HepG2 (cell line): Measurements from ENCODE around the gene VAV2. TPM values are rescaled to one million over a fixed set of nuclear protein-coding genes. Genes with fewer than 3 reads are reported as not detected.

ENCODE experiments used
- ARNT2 ChIP-seq: sonication (generic); formaldehyde crosslinking; IDR thresholded peaks from 2 replicates; pipeline ENCODE4 v1.8.0; 2022; ENCODE audit warnings: mild to moderate bottlenecking, low read depth, missing genetic modification reagents, moderate library complexity
- CREM ChIP-seq, 2 experiments: sonication (generic) in 1 of 2; formaldehyde crosslinking in 1 of 2; IDR thresholded peaks; 2 replicates each; pipeline versions ENCODE4 v1.4.0 to v1.6.1; 2016 to 2020; ENCODE audit warnings: antibody characterized with exemption in 1 of 2, mild to moderate bottlenecking in 1 of 2, missing genetic modification reagents in 1 of 2
- ESRRA ChIP-seq: sonication (generic); formaldehyde crosslinking; IDR thresholded peaks from 2 replicates; pipeline ENCODE4 v1.5.1; 2020; ENCODE audit warnings: mild to moderate bottlenecking, low read depth, missing genetic modification reagents
- ETV5 ChIP-seq: IDR thresholded peaks from 2 replicates; pipeline ENCODE4 v1.6.1; 2018; ENCODE audit warnings: missing biosample characterization, missing genetic modification reagents, inconsistent platforms, borderline replicate concordance
- HOXA3 ChIP-seq: sonication (generic); formaldehyde crosslinking; IDR thresholded peaks from 2 replicates; pipeline ENCODE4 v1.5.0; 2020; ENCODE audit warnings: missing genetic modification reagents
- LCORL ChIP-seq, 2 experiments: fragments of 450-650 bp in 1 of 2; sonication (generic) in 1 of 2; formaldehyde crosslinking in 1 of 2; IDR thresholded peaks; 2 replicates each; pipeline versions ENCODE4 v1.5.0 to v1.6.1; 2017 to 2020; ENCODE audit warnings: antibody characterized with exemption in 1 of 2, missing genetic modification reagents in 1 of 2
- NFE2L1 ChIP-seq: sonication (generic); formaldehyde crosslinking; IDR thresholded peaks from 2 replicates; pipeline ENCODE4 v1.4.0; 2020; ENCODE audit warnings: missing genetic modification reagents, mild to moderate bottlenecking, borderline replicate concordance
- NR2F2 ChIP-seq: IDR thresholded peaks from 2 replicates; pipeline ENCODE4 v1.6.1; 2012; ENCODE audit warnings: low read depth, inconsistent platforms, borderline replicate concordance
- PPARG ChIP-seq: conservative IDR thresholded peaks from 2 replicates; pipeline ENCODE4 v1.6.1; 2016; ENCODE audit warnings: missing biosample characterization, missing genetic modification reagents
- RARG ChIP-seq: sonication (generic); formaldehyde crosslinking; IDR thresholded peaks from 2 replicates; pipeline ENCODE4 v1.4.0; 2020; ENCODE audit warnings: low read depth, mild to moderate bottlenecking, missing genetic modification reagents
- RBM39 ChIP-seq: fragments of 200-400 bp; formaldehyde crosslinking; IDR thresholded peaks from one replicate; pipeline ENCODE4 v1.6.1; 2018; ENCODE audit warnings: antibody characterized with exemption, mild to moderate bottlenecking, low read depth, low read length; ENCODE audit not compliant: poor library complexity, severe bottlenecking
- TCF7 ChIP-seq: sonication (generic); IDR thresholded peaks from 2 replicates; pipeline ENCODE4 v1.6.1; 2016; ENCODE audit warnings: antibody characterized with exemption, low read depth
- ZNF350 ChIP-seq: sonication (generic); formaldehyde crosslinking; IDR thresholded peaks from 2 replicates; pipeline ENCODE4 v1.4.0; 2020; ENCODE audit warnings: mild to moderate bottlenecking, low read depth, missing genetic modification reagents, borderline replicate concordance
- ZNF605 ChIP-seq: sonication (generic); formaldehyde crosslinking; IDR thresholded peaks from 2 replicates; pipeline ENCODE4 v1.8.0; 2022; ENCODE audit warnings: mild to moderate bottlenecking, missing genetic modification reagents
- ZNF780A ChIP-seq: sonication (generic); formaldehyde crosslinking; IDR thresholded peaks from 2 replicates; pipeline ENCODE4 v1.8.0; 2022; ENCODE audit warnings: mild to moderate bottlenecking, missing genetic modification reagents, moderate library complexity
- ZNF891 ChIP-seq: sonication (generic); formaldehyde crosslinking; IDR thresholded peaks from 2 replicates; pipeline ENCODE4 v1.5.0; 2020; ENCODE audit warnings: mild to moderate bottlenecking, missing genetic modification reagents
- polyA plus RNA-seq, 8 experiments: library from polyadenylated mRNA; depleted of rRNA in 3 of 8; stranded (reverse) in 7 of 8; unstranded in 1 of 8; fragments of >200 nt; fragmentation: Illumina TruSeq in 4 of 8; extraction: Trizol in 4 of 8; gene quantifications; 2 replicates each; pipeline versions ENCODE4 v1.2.1 to v1.2.3, GENCODE V29; 2011 to 2016; ENCODE audit warnings: low read depth in 4 of 8, missing spikeins in 1 of 8, mixed read lengths in 1 of 8; ENCODE audit not compliant: insufficient read depth in 1 of 8
- total RNA-seq, 5 experiments: library from RNA; depleted of rRNA; stranded (reverse); fragments of >200 nt; fragmentation: Illumina TruSeq; extraction: Trizol; gene quantifications; 2 replicates each; pipeline ENCODE4 v1.2.3, GENCODE V29; 2016; ENCODE audit warnings: low read depth in 1 of 5
- TF ChIP-seq, protein P1 (sequence below): conservative IDR thresholded peaks from 2 replicates; pipeline ENCODE4 v1.6.1; 2018; ENCODE audit warnings: missing genetic modification reagents
- TF ChIP-seq, protein P2 (sequence below): sonication (generic); formaldehyde crosslinking; IDR thresholded peaks from 2 replicates; pipeline ENCODE4 v1.9.0; 2022; ENCODE audit warnings: missing genetic modification reagents, mild to moderate bottlenecking, borderline replicate concordance
- TF ChIP-seq, protein P3 (sequence below): sonication (generic); formaldehyde crosslinking; IDR thresholded peaks from 2 replicates; pipeline ENCODE4 v1.5.1; 2020; ENCODE audit warnings: missing genetic modification reagents, mild to moderate bottlenecking, borderline replicate concordance
- TF ChIP-seq, protein P4 (sequence below): sonication (generic); formaldehyde crosslinking; IDR thresholded peaks from 2 replicates; pipeline ENCODE4 v1.4.0; 2020; ENCODE audit warnings: low read depth, mild to moderate bottlenecking, missing genetic modification reagents

VAV2 gene
- total and polyA plus RNA-seq, 2 of the 13 experiments (the other 11 are each of a cell fraction or from before 2014, with no cell fraction given) = 22.5 to 22.9 TPM

DNA sequence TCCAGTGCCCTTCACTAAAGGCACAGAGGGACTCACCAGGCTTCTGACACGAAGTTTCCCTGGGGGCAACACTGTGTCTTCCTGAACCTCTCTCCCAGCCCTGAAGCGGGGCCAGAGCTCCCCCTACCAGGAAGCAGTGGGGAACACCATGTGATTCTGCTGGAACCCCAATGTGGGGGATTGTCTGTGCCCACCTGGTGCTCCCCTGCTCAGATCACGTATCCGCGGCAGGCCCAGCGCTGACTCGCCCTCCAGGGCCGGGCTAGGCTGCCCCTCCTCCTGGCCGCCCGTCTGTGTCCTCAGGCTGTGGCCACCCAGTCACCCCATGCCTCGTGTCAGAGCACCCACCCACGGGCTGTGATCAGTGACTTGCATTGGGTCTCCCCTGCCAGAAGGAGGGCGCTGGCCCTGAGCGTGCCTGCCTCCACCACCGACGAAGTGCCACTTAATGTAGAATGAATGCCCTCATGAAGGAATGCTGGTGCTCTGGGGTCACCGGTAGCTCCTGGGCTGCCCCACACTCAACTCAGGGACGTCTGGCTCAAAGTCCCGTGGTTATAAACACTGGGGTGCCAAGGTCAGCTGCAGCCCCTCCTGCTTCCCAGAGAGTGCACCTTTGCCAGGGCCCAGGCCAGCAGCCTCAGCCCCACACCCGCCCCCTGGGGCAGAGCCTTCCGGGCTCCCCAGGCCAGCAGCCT is 276.1 kb downstream of the VAV2 start (continued):
- TF ChIP-seq, protein P1, sequence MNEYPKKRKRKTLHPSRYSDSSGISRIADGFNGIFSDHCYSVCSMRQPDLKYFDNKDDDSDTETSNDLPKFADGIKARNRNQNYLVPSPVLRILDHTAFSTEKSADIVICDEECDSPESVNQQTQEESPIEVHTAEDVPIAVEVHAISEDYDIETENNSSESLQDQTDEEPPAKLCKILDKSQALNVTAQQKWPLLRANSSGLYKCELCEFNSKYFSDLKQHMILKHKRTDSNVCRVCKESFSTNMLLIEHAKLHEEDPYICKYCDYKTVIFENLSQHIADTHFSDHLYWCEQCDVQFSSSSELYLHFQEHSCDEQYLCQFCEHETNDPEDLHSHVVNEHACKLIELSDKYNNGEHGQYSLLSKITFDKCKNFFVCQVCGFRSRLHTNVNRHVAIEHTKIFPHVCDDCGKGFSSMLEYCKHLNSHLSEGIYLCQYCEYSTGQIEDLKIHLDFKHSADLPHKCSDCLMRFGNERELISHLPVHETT = no peak
- 0 out of 2 replicates have a peak, but pooled peaks have one; percentile 28 for TF ChIP-seq PPARG (CRISPR knock-in tag)
- no peak for TF ChIP-seq RARG (CRISPR knock-in tag)
- 0 out of 2 replicates have a peak, but pooled peaks have one; percentile 20 for TF ChIP-seq ARNT2
- TF ChIP-seq RBM39 = peak; percentile 53
- 0 out of 2 replicates have a peak, but pooled peaks have one; percentile 35 for TF ChIP-seq ZNF350
- peak; percentile 84 for TF ChIP-seq ZNF605 (CRISPR knock-in tag)
- TF ChIP-seq CREM (IDR thresholded peaks at IDR 0.05) = 0 out of 2 replicates have a peak, but pooled peaks have one; percentile 19
- TF ChIP-seq CREM (CRISPR knock-in tag; IDR thresholded peaks at IDR 0.05) = no peak
- peak; percentile 83; the same call in 1 of the 2 replicates for TF ChIP-seq ESRRA (CRISPR knock-in tag)
- no peak for TF ChIP-seq TCF7
- TF ChIP-seq, protein P2, sequence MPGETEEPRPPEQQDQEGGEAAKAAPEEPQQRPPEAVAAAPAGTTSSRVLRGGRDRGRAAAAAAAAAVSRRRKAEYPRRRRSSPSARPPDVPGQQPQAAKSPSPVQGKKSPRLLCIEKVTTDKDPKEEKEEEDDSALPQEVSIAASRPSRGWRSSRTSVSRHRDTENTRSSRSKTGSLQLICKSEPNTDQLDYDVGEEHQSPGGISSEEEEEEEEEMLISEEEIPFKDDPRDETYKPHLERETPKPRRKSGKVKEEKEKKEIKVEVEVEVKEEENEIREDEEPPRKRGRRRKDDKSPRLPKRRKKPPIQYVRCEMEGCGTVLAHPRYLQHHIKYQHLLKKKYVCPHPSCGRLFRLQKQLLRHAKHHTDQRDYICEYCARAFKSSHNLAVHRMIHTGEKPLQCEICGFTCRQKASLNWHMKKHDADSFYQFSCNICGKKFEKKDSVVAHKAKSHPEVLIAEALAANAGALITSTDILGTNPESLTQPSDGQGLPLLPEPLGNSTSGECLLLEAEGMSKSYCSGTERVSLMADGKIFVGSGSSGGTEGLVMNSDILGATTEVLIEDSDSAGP = peak; percentile 40; the same call in 1 of the 2 replicates
- no peak for TF ChIP-seq LCORL (IDR thresholded peaks at IDR 0.05)
- peak; percentile 59 for TF ChIP-seq LCORL (CRISPR knock-in tag; IDR thresholded peaks at IDR 0.05)
- TF ChIP-seq ZNF891 (CRISPR knock-in tag) = no peak
- peak; percentile 46; the same call in 1 of the 2 replicates for TF ChIP-seq ETV5 (CRISPR knock-in tag)
- TF ChIP-seq ZNF780A = no peak
- TF ChIP-seq NFE2L1 (CRISPR knock-in tag) = no peak
- TF ChIP-seq, protein P3, sequence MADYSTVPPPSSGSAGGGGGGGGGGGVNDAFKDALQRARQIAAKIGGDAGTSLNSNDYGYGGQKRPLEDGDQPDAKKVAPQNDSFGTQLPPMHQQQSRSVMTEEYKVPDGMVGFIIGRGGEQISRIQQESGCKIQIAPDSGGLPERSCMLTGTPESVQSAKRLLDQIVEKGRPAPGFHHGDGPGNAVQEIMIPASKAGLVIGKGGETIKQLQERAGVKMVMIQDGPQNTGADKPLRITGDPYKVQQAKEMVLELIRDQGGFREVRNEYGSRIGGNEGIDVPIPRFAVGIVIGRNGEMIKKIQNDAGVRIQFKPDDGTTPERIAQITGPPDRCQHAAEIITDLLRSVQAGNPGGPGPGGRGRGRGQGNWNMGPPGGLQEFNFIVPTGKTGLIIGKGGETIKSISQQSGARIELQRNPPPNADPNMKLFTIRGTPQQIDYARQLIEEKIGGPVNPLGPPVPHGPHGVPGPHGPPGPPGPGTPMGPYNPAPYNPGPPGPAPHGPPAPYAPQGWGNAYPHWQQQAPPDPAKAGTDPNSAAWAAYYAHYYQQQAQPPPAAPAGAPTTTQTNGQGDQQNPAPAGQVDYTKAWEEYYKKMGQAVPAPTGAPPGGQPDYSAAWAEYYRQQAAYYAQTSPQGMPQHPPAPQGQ (CRISPR knock-in tag) = no peak
- TF ChIP-seq, protein P4, sequence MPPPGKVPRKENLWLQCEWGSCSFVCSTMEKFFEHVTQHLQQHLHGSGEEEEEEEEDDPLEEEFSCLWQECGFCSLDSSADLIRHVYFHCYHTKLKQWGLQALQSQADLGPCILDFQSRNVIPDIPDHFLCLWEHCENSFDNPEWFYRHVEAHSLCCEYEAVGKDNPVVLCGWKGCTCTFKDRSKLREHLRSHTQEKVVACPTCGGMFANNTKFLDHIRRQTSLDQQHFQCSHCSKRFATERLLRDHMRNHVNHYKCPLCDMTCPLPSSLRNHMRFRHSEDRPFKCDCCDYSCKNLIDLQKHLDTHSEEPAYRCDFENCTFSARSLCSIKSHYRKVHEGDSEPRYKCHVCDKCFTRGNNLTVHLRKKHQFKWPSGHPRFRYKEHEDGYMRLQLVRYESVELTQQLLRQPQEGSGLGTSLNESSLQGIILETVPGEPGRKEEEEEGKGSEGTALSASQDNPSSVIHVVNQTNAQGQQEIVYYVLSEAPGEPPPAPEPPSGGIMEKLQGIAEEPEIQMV = peak; percentile 54; the same call in 1 of the 2 replicates
- peak; percentile 16; the same call in 1 of the 2 replicates for TF ChIP-seq HOXA3
- TF ChIP-seq NR2F2 = 0 out of 2 replicates have a peak, but pooled peaks have one; percentile 49
